Left ventricle myocardium inferior (tissue), 1 donor: ENCODE results near the gene HMG20A. TPM values are rescaled to one million over a fixed set of nuclear protein-coding genes. Genes with fewer than 3 reads are reported as not detected.
A peak's percentile ranks its signal among the peaks of the same experiment; 100 is the strongest.

Experiments
- DNase-seq: peaks from one replicate; pipeline ENCODE4 v3.0.0-alpha.2; 2020
- H3K27ac ChIP-seq: fragments of 200-600 bp; replicated peaks from 2 replicates; pipeline ENCODE4 v1.8.0; 2021
- H3K27me3 ChIP-seq: fragments of 200-600 bp; 2 replicates; pipeline ENCODE4 v1.8.0; 2021; ENCODE audit warnings: low read depth
- H3K36me3 ChIP-seq: fragments of 200-600 bp; 2 replicates; pipeline ENCODE4 v1.8.0; 2021
- H3K4me1 ChIP-seq: fragments of 200-600 bp; 2 replicates; pipeline ENCODE4 v1.8.0; 2021
- H3K4me3 ChIP-seq: fragments of 200-600 bp; 2 replicates; pipeline ENCODE4 v1.8.0; 2021; ENCODE audit warnings: mild to moderate bottlenecking, moderate library complexity
- H3K9me3 ChIP-seq: fragments of 200-600 bp; replicated peaks from 2 replicates; pipeline ENCODE4 v1.8.0; 2021
- intact Hi-C: fragments of 100-400 bp; cut with micrococcal nuclease; formaldehyde crosslinking; loops from one replicate; pipeline ENCODE4 v1.11.0; 2022
- total RNA-seq: library from RNA; stranded (reverse); fragmentation: NEBNext Ultra II Directional; extraction: Animal tissue kit (Norgen Biotek cat#: 25700); gene quantifications from one replicate; pipeline ENCODE4 v1.2.1, GENCODE V29; 2021
- TF ChIP-seq, protein P1 (sequence below): fragments of 200-600 bp; IDR thresholded peaks from 2 replicates; pipeline ENCODE4 v1.8.0; 2021; ENCODE audit warnings: antibody characterized with exemption, mild to moderate bottlenecking, borderline replicate concordance
- donor health status: DM: no; HTN: yes; CAD: no; lungs with severe emphysema.

Gene HMG20A
- total RNA-seq, 1 donor from 2014 or later: 30.5 TPM

DNA sequence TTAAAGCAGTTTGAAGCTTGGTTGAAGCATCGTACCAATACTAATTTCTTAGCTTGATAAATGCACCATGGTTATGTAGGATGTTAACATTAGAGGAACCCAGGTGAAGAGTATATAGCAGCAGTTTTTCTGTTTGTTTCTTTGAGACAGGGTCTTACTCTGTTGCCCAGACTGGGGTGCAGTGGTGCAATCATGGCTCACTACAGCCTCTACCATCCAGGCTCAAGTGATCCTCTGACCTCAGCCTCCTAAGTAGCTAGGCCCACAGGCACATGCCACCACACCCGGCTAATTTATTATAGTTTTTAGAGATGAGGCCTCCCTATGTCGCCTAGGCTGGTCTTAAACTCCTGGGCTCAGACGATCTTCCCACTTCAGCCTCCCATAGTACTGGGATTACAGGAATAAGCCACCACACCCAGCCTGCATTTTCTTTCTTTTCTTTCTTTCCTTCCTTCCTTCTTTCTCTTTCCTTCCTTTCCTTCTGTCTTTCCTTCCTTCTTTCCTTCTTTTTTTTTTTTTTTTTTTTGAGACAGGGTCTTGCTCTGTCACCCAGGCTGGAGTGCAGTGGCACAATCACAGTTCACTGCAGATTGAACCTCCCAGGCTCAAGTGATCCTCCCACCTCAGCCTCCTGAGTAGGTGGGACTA is 6.9 kb upstream of the HMG20A start:
- H3K4me1 ChIP-seq: peaks cover 93% of the 10 kb centered on the region

DNA sequence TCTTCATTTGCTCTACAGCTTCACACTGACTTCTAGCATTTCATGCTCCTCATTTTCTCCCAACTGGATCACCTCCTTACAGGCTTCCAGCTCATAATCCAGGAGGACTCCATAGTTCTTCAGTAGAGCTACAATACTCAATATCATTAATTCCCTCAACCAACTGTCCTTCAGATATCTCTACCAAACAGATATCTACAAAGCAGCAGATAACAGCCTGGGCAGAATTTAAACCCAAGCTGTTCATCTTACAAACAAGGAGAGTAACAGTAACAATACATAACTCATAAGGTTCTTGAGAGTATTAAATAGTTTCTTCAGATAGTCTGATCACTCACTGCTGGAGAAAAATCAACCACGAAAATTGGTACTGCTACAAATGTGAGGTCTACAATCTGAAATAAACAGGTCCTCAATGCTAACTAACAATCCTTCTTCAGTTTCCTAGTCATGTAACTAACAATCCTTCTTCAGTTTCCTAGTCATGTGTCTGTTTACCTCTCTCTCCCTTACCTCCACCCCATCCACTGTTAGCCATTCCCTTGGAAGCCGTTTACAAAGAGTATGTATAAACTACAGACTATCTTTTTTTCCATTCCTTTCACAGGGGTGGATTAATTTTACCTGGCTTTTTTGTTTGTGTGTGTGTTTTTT is 5.8 kb upstream of the HMG20A start:
- no peak for DNase-seq
- Histone ChIP-seq H3K27ac (peak overlapping the region; percentile 13), H3K4me1 (peaks cover 92% of the 10 kb centered on the region), H3K27me3 (no peaks in the 10 kb centered on the region), H3K9me3 (no peaks in the 10 kb centered on the region), H3K36me3 (no peaks in the 10 kb centered on the region), H3K4me3 (no peak overlapping the region)
- TF ChIP-seq, protein P1, sequence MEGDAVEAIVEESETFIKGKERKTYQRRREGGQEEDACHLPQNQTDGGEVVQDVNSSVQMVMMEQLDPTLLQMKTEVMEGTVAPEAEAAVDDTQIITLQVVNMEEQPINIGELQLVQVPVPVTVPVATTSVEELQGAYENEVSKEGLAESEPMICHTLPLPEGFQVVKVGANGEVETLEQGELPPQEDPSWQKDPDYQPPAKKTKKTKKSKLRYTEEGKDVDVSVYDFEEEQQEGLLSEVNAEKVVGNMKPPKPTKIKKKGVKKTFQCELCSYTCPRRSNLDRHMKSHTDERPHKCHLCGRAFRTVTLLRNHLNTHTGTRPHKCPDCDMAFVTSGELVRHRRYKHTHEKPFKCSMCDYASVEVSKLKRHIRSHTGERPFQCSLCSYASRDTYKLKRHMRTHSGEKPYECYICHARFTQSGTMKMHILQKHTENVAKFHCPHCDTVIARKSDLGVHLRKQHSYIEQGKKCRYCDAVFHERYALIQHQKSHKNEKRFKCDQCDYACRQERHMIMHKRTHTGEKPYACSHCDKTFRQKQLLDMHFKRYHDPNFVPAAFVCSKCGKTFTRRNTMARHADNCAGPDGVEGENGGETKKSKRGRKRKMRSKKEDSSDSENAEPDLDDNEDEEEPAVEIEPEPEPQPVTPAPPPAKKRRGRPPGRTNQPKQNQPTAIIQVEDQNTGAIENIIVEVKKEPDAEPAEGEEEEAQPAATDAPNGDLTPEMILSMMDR: no peak
- intact Hi-C loops: no loop called here

More for the DNA sequence above, 6.9 kb upstream of the HMG20A start:
- no peak for DNase-seq
- TF ChIP-seq, protein P1: no peak
- intact Hi-C loops: no loop called here
- Histone ChIP-seq H3K4me3 (no peak overlapping the region), H3K27ac (peak overlapping the region; percentile 49), H3K9me3 (no peaks in the 10 kb centered on the region), H3K27me3 (no peaks in the 10 kb centered on the region), H3K36me3 (no peaks in the 10 kb centered on the region)

DNA sequence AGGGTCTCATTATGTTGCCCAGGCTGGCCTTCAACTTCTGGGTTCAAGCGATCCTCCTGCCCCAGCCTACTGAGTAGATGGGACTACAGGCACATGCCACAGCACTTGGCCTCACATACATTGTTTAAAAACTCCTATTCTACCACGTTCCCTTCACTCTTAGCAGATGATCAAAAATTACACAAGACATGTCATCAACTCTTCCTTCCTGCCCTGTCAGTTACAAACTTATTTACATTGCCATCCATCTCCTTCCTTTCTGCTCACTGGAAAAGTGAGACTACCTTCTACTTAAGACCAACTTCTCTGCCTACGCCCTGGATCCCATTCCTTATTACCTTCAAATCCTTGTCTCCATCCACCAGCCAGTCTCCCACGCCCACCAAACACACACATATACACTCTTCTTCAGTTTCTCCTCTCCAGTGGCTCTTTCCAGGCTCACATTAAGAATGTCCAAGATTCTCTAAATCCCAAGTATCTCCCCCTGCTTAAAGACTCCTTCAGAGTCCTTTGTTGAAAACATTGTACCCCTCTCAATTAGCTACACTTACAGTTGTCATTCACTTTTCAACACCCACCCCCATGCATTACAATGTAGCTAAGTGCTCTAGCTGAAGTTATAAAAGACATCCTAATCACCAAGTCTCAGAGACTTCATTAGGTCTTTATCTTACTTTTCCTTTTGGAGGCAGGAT is 5.1 kb upstream of the HMG20A start:
- intact Hi-C loops: no loop called here
- Histone ChIP-seq H3K27me3 (no peaks in the 10 kb centered on the region), H3K27ac (peak overlapping the region; percentile 13), H3K4me1 (peaks cover 85% of the 10 kb centered on the region), H3K4me3 (no peak overlapping the region), H3K9me3 (no peaks in the 10 kb centered on the region), H3K36me3 (no peaks in the 10 kb centered on the region)
- TF ChIP-seq, protein P1: no peak
- no peak for DNase-seq

DNA sequence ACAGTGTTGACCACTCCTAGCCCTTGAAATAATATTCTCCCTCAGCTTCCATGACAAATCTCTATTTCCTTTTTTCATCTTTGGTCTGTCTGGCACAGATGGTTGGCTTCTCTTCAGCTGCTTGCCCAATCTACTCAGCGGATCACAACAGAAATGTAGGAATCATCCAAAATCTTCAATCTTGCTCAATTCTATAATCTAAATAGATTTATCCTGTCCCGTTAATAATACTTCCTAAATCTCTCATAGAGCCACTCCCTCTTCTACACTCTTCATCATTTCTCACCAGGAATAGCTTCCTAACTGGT is 4.6 kb upstream of the HMG20A start:
- H3K27ac ChIP-seq: peak overlapping the region; percentile 3
- intact Hi-C loops: no loop called here
- H3K4me1 ChIP-seq: peaks cover 85% of the 10 kb centered on the region

DNA sequence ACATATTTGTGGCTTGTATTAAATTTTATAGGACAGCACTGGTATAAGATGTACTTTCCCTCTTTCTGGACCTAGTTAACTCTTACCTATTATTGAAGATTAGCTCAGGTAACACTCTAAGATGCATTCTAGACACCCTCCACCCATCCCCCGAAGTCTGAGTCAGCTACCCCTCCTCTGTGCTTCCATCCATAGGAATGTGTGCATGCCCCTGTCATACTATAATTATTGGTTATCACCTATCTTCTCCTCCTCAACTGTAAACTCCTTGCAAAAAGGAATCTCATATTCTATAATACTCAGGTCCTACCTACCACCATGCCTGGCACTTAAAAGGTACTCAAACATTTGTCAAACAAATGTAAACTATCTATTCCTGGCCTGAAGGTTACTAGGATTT is 3.7 kb upstream of the HMG20A start:
- TF ChIP-seq, protein P1: no peak
- Histone ChIP-seq H3K4me1 (peaks cover 85% of the 10 kb centered on the region), H3K9me3 (no peaks in the 10 kb centered on the region), H3K27ac (peak overlapping the region; percentile 3), H3K4me3 (no peak overlapping the region), H3K36me3 (no peaks in the 10 kb centered on the region), H3K27me3 (no peaks in the 10 kb centered on the region)
- no peak for DNase-seq
- intact Hi-C loops: no loop called here

More for the DNA sequence above, 4.6 kb upstream of the HMG20A start:
- TF ChIP-seq, protein P1: no peak
- no peaks in the 10 kb centered on the region for H3K9me3 ChIP-seq
- H3K36me3 ChIP-seq: no peaks in the 10 kb centered on the region
- H3K27me3 ChIP-seq: no peaks in the 10 kb centered on the region
- H3K4me3 ChIP-seq: no peak overlapping the region
- DNase-seq: no peak
